Transverse colon (tissue), 4 donors: ENCODE data around the gene TNS1. TPM values are rescaled to one million over a fixed set of nuclear protein-coding genes. Genes with fewer than 3 reads are reported as not detected.

Source experiments
- DNase-seq: peaks from one replicate; pipeline ENCODE4 v3.0.0-alpha.2; 2019
- H3K27ac ChIP-seq, 4 donors: fragments of 200-600 bp; sonication (generic); 2 replicates each; pipeline ENCODE4 v1.5.1; 2016 to 2018; ENCODE audit warnings: inconsistent platforms in 4 of 4
- H3K27me3 ChIP-seq: fragments of 200-600 bp; sonication (generic); 2 replicates; pipeline ENCODE4 v1.5.1; 2017; ENCODE audit warnings: inconsistent platforms
- H3K36me3 ChIP-seq, 4 donors: fragments of 200-600 bp; sonication (generic); 2 replicates each; pipeline ENCODE4 v1.5.1; 2017 to 2019; ENCODE audit warnings: inconsistent platforms in 4 of 4
- H3K4me1 ChIP-seq, 4 donors: fragments of 200-600 bp; sonication (generic); 2 replicates each; pipeline ENCODE4 v1.5.1; 2017 to 2020; ENCODE audit warnings: inconsistent platforms in 4 of 4
- H3K4me3 ChIP-seq, 4 donors: fragments of 200-600 bp; sonication (generic); 1 replicate in 1 of 4; 2 replicates in 3 of 4; pipeline versions ENCODE4 v1.5.1 to v1.6.1; 2017 to 2019; ENCODE audit warnings: inconsistent platforms in 4 of 4
- H3K9me3 ChIP-seq, 2 donors: fragments of 200-600 bp; sonication (generic); 2 replicates each; pipeline ENCODE4 v1.5.1; 2017 to 2019; ENCODE audit warnings: inconsistent platforms in 2 of 2
- EP300 ChIP-seq: sonication (generic); formaldehyde crosslinking; IDR thresholded peaks from one replicate; pipeline ENCODE4 v1.6.1; 2017; ENCODE audit warnings: antibody characterized with exemption, low read depth
- POLR2A ChIP-seq: fragments of 450-650 bp; IDR thresholded peaks from one replicate; pipeline ENCODE4 v1.6.1; 2016; ENCODE audit warnings: antibody characterized with exemption, mild to moderate bottlenecking, moderate library complexity
- POLR2AphosphoS5 ChIP-seq, 3 donors: sonication (generic); formaldehyde crosslinking; IDR thresholded peaks; one replicate each; pipeline ENCODE4 v1.6.1; 2016; ENCODE audit warnings: antibody characterized with exemption in 3 of 3
- WGBS, 2 donors: methylation state at CpG; one replicate each; pipeline ENCODE4 v1.1.5; 2018; ENCODE audit warnings: low coverage in 1 of 2; 5-methylcytosine and 5-hydroxymethylcytosine counted together
- in situ Hi-C, 4 donors: fragments of 200-750 bp; cut with MboI; loops; one replicate each; pipeline versions ENCODE4 v1.15.0 to v1.15.1; 2017; ENCODE audit warnings: low sequenced_read_pairs in 3 of 4, low pct_ligation_motif_present in 1 of 4, low pct_unique_long_range_greater_than_20kb in 1 of 4
- intact Hi-C: fragments of 100-400 bp; cut with DNase I; formaldehyde crosslinking; loops from one replicate; pipeline ENCODE4 v1.15.1; 2023; ENCODE audit warnings: low total_unique reads
- total RNA-seq, 4 donors: library from RNA; depleted of rRNA; stranded (reverse); fragments of >200 nt; gene quantifications; one replicate each; pipeline ENCODE4 v1.1.0, GENCODE V29; 2016
- TF ChIP-seq, protein P1 (sequence below), 5 experiments: fragments of 200-600 bp in 3 of 5; fragments of 450-650 bp in 2 of 5; sonication (generic) in 3 of 5; IDR thresholded peaks; 1 replicate in 2 of 5; 2 replicates in 3 of 5; pipeline ENCODE4 v1.5.1; 2016 to 2017; ENCODE audit warnings: antibody characterized with exemption in 5 of 5, inconsistent platforms in 3 of 5, mild to moderate bottlenecking in 2 of 5, moderate library complexity in 1 of 5

Gene TNS1
- total RNA-seq, 4 donors from 2014 or later = 101 to 487 (median 231) TPM

DNA sequence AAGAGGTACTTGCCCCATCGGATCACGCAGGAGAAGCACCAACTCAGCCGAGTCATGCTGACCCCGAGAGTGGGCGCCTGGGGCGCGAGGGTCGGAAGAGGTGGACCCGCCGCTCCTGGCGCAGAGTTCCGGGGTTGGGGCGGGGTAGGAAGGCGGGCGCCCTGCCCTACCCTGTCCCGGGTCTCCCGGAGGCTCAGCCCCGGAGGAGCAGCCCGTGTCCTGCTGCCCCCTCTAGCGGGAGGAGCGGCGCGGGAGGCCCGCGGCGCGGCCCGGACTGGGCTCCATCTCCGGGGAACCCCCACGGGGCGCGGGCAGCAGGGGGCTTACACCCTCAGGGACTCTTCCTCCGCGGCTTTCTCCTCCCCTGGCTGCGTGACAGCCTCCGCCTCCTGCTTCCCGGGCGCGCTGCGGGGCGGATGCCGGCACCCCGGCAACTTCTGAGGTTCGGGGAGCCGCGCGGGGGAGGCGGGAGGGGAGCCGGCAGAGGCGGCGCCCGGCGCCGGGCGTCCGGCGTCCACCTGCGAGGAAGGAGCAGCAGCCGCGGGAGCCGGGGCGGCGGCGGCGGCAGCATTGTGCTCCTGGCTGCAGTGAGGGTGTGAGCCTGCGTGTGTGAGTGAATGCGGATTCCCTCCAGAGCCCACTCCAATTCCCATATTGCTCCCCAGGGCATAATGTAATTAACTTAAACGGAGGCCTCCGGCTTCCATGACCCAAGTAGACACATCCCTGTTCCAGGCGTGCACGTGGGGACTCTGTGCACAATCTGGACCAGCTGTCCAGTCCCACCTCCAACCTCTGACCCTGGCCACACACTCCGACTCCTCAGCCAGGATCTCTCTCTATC, 7.6 kb upstream of the TNS1 start:
- intact Hi-C loops = no loop called here
- Histone ChIP-seq H3K27ac (no peak overlapping the region), H3K27me3 (peaks cover 50% of the 10 kb centered on the region), H3K4me1 (peaks cover 6 to 19% (median 14%) of the 10 kb centered on the region in 4 donors), H3K36me3 (no peaks in the 10 kb centered on the region), H3K4me3 (peak overlapping the region; percentile 22 to 53 (median 36)), H3K9me3 (no peaks in the 10 kb centered on the region)
- peak; percentile 50 for DNase-seq
- 4 to 80% methylated on average over 1 to 15 of the region's 72 CpGs for WGBS, 2 donors
- in situ Hi-C loops = loop anchor here in 1 of 4 donors (25.0 kb wide), 1 partner anchor 223 kb away; no protein-coding TSS in a partner anchor
- TF ChIP-seq EP300 = no peak
- TF ChIP-seq, protein P1, sequence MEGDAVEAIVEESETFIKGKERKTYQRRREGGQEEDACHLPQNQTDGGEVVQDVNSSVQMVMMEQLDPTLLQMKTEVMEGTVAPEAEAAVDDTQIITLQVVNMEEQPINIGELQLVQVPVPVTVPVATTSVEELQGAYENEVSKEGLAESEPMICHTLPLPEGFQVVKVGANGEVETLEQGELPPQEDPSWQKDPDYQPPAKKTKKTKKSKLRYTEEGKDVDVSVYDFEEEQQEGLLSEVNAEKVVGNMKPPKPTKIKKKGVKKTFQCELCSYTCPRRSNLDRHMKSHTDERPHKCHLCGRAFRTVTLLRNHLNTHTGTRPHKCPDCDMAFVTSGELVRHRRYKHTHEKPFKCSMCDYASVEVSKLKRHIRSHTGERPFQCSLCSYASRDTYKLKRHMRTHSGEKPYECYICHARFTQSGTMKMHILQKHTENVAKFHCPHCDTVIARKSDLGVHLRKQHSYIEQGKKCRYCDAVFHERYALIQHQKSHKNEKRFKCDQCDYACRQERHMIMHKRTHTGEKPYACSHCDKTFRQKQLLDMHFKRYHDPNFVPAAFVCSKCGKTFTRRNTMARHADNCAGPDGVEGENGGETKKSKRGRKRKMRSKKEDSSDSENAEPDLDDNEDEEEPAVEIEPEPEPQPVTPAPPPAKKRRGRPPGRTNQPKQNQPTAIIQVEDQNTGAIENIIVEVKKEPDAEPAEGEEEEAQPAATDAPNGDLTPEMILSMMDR (IDR thresholded peaks at IDR 0.05) = peak; percentile 26 to 56 (median 45)

DNA sequence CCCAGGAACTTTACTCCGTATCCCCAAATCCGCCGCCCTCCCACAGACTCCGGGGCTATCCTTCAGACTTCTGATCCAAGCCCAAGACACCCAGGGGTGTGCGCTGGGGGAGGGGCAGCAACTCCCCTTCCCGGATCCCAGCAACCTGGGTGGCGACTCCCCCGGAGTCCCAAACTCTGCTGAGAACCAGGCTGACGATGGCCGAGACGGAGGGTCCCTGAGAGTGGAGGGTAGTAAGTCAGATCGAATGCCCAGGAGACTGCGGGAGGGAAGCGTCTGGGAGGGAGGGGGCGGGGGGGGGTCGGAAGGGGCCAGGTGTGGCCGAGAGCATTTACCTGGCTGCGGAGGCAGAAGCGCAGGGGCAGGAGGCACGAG, 7.0 kb upstream of the TNS1 start:
- 3% methylated on average over 20 of the region's 20 CpGs; no CpG with 5 or more reads in 1 of the 2 donors for WGBS, 2 donors
- H3K9me3 ChIP-seq = no peaks in the 10 kb centered on the region
- no peaks in the 10 kb centered on the region for H3K36me3 ChIP-seq
- H3K4me3 ChIP-seq = peak overlapping the region; percentile 22 to 53 (median 36)
- peaks cover 50% of the 10 kb centered on the region for H3K27me3 ChIP-seq
- no peak for DNase-seq
- no peak for TF ChIP-seq EP300
- TF ChIP-seq POLR2AphosphoS5 (IDR thresholded peaks at IDR 0.05) = no peak
- TF ChIP-seq POLR2A = no peak
- TF ChIP-seq, protein P1 (IDR thresholded peaks at IDR 0.05) = no peak
- H3K4me1 ChIP-seq = peaks cover 6 to 19% (median 14%) of the 10 kb centered on the region in 4 donors
- in situ Hi-C loops (loop anchor here in 1 of 4 donors (25.0 kb wide), 1 partner anchor 222 kb away; no protein-coding TSS in a partner anchor), intact Hi-C loops (no loop called here)
- no peak overlapping the region for H3K27ac ChIP-seq

- in situ Hi-C loops = loop anchor here in 1 of 4 donors (25.0 kb wide), 1 partner anchor 222 kb away; no protein-coding TSS in a partner anchor
- intact Hi-C loops = no loop called here
- Histone ChIP-seq H3K4me1 (peaks cover 6 to 19% (median 14%) of the 10 kb centered on the region in 4 donors), H3K27me3 (peaks cover 50% of the 10 kb centered on the region), H3K4me3 (no peak overlapping the region), H3K9me3 (no peaks in the 10 kb centered on the region), H3K27ac (no peak overlapping the region), H3K36me3 (no peaks in the 10 kb centered on the region)
- 15% methylated on average over 8 of the region's 8 CpGs; no CpG with 5 or more reads in 1 of the 2 donors for WGBS, 2 donors
- no peak for DNase-seq
- TF ChIP-seq POLR2AphosphoS5 (IDR thresholded peaks at IDR 0.05) (no peak), POLR2A (no peak), EP300 (no peak)
- TF ChIP-seq, protein P1 (IDR thresholded peaks at IDR 0.05) = no peak
These were observed 6.4 kb upstream of the TNS1 start for GRCh38 chr2:218009231-218009630.
